ENCODE data around the gene SUCO.

DNA sequence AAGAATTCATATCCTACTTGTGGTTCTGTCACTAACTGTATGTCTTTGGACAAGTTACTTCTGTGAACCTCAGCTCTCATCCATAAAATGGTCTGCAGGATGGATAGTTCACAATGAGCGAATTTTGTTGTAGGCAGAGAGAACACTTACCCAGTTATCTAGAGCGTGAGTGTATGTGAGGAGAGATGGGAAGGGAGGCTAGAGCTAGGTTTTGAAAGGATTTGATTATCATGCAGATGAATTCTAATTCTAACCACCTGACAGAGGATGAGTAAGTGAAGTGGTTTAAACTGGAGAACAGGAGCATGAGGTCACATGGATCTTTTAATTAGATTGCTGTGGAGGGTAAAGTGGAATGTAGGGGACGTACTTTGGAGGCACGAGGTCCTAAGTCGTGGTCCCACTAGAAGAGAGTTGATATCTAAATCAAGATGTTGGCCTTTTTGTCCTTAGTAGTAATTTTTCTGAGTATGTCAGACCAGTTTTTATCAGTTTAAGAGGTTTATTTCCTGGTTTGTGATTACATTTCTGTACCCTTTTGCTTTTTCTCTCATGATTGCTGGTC is 5.0 kb downstream of the SUCO start:
- TF ChIP-seq, protein P1, sequence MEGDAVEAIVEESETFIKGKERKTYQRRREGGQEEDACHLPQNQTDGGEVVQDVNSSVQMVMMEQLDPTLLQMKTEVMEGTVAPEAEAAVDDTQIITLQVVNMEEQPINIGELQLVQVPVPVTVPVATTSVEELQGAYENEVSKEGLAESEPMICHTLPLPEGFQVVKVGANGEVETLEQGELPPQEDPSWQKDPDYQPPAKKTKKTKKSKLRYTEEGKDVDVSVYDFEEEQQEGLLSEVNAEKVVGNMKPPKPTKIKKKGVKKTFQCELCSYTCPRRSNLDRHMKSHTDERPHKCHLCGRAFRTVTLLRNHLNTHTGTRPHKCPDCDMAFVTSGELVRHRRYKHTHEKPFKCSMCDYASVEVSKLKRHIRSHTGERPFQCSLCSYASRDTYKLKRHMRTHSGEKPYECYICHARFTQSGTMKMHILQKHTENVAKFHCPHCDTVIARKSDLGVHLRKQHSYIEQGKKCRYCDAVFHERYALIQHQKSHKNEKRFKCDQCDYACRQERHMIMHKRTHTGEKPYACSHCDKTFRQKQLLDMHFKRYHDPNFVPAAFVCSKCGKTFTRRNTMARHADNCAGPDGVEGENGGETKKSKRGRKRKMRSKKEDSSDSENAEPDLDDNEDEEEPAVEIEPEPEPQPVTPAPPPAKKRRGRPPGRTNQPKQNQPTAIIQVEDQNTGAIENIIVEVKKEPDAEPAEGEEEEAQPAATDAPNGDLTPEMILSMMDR (IDR thresholded peaks at IDR 0.05): no peak
- TF ChIP-seq POLR2A (IDR thresholded peaks at IDR 0.05): no peak

All from thyroid gland (tissue), 4 donors.